GM19025 (cell line): ENCODE results near the gene SNAPC4.
"Not testable (repeated sequence)": the region's sequence is repeated elsewhere in the genome, so short reads cannot be mapped to it uniquely, and the experiment has no call there.

Experiments used
- ATAC-seq: cut with Tn5 transposase; IDR thresholded peaks from one replicate; pipeline ENCODE4 v1.9.1; 2021; ENCODE audit warnings: mild to moderate bottlenecking, low read depth, moderate library complexity; ENCODE audit not compliant: unreplicated experiment

The SNAPC4 gene

DNA sequence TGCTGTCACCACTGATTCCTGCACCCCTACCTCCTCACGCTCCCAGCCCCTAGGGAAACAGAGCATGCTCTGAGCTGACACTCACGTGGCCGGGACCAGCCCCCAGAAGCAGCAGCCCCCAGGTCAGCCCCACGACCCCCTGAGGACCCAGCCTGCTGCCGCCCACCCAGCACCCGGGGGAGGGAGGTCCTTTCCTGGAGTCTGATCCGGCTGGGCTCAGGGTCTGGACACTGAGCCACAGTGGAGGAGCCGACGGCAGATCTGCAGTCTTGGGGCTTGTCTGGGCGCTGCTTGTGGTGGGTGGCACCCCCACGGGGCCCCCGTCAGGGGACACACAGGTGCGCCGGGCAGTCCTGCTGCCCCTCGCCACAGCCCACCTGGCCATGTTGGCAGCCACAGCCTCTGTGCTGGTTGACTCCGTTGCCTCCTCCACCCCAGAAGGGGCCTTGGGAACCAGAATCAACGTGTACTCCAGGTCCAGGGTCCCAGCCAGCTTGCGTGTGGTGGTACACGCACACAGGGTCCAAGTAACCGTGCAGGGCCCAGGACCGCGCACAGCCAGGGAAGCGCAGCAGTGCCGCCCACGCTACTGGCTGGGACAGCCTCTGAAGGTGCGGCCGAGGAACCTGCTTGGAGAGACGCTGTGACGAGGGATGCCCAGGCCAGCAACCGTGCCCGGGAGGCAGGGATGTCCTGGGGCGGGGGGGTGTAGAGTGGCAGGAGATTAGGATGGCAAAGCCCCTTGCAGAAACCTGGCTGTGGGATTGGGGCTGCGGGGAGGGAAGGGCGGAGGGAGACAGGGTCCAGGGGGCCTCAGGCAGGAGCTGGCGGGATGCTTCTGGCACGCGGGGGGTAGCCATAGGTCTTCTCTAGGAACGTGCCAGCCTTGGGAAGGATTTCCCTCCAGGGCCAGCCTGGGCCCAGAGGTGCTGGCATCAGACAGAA lies 39.9 kb downstream of the SNAPC4 start:
- no peak for ATAC-seq

GRCh38 chr9:136358888-136359287 lies 41.1 kb downstream of the SNAPC4 start:
- no peak for ATAC-seq

- ATAC-seq: no peak
Measured at GRCh38 chr9:136358016-136358415, 42.0 kb downstream of the SNAPC4 start.

DNA sequence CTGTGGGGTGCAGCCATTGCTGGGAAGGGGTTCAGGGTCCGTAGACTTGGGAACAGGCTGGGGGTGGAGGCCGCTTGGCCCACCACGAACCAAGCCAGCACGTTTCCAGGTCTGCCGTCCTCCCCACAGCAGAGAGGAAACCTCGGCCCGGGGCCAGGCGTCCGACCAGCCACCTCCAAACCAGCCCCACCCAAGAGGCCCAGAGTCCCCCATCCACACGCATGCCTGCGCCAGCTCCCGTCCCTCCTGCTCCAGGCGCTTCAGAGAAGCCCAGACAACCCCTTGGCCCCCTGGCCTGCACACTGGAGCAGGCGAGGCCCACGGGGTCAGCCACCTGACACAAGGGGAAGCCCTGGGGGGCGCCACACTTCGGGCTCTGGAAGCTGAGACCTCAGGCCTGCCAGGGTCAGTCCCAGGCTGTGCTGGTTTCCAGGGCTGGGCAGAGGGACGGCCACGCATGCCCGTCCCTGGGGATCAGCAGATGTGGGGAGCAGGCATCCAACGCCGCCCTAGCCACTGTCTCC lies 42.7 kb downstream of the SNAPC4 start:
- ATAC-seq: no peak

GRCh38 chr9:136355616-136356557 lies 44.1 kb downstream of the SNAPC4 start:
- ATAC-seq: no peak

DNA sequence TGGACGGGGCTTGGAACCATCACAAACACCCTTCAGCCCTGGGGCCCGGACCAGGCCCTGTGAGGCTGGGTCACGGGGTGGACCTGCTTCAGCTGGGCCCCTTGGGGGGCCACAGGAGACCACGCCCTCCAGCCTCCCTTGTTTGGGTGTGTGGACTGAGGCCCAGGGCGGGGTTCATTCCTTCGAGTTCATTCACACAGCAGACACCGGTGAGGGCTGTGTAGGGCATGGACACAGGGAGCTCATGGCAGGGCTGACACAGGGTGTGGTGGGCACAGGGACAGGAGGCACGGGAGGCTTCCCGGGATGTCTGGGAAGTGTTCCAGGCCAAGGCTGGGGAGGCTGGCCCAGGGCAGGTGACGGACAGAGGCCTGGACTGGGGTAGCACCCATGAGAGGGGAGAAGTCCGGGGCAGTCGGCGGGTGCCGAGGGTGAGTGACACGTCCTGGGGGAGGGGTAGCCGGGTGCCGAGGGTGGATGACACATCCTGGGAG lies 45.3 kb downstream of the SNAPC4 start:
- no peak for ATAC-seq

- no peak for ATAC-seq
Measured at GRCh38 chr9:136353757-136354488, 46.0 kb downstream of the SNAPC4 start.

DNA sequence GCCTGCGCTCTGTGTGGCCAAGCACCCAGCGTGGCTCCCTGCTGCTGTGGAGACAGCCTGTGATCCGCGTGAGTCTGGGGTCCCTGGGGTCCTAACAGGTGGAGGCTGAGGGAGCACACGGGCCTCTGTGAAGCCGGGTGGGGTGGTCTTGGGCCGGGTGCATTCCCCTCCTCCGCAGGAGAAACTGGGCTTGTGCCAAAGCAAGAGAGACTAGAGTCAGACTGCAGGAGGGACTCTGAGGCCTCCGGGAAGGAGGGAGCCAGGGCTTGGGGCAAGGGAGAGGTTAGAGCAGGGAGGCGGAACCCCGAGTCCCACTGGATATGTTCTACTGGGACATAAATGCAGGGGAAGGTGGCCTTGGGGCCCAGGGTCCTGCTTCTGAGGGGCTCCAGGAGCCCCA lies 46.9 kb downstream of the SNAPC4 start:
- ATAC-seq: no peak

DNA sequence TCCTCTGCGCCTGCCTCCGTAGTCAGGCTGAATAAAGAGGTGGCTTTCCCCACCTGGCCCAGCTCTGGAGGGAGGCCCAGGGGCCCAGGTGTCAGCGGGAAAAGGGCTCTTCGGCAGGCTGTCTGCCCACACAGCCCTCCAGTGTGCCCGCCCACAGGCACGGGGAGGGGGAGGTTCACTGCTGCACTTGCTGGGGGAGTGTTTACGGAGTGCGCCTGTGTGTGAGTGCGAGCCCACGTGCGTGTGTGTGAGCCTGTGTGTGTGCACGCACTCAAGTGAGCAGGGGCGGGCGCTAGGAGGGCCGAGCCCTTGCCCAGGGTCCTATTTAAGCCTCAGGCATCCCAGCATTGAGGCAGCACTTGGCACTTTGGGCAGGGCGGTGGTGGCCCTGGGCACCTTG lies 47.3 kb downstream of the SNAPC4 start:
- no peak for ATAC-seq

- not testable (repeated sequence) for ATAC-seq
Measured at GRCh38 chr9:136351868-136352267, 48.1 kb downstream of the SNAPC4 start.

DNA sequence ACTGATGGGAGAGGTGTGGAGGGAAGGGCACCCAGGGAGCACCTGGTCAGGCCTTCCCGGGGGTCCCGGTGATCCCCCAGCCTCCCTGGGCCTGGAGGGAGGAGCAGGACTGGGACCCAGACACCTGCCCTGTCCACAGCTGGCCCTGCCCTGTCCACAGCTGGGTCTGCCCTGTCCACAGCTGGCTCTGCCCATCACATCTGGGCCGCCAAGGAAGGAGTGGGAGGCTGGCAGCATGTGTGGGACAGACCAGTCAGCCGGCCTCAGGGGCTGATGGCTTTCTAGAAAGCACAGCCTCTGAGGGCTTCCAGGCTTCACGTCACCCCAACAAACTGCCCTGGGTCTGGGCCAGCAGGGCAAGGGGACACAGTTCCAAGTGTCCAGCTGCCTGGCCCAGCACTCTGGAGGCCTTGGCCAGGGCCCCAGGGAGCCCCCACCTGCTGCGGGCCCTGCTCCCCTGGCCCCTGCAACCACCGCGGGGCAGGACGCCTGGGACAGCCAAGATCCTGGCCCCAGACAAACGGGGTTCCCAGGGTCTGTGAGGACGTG lies 48.6 kb downstream of the SNAPC4 start:
- no peak for ATAC-seq
